Fibroblast of pulmonary artery (primary cell): ENCODE data around the gene CPNE9.

ENCODE experiments used
- DNase-seq: peaks from one replicate; pipeline ENCODE4 v3.0.0-alpha.2; 2010; ENCODE audit warnings: low read depth
- H3K4me3 ChIP-seq: replicated peaks from 2 replicates; pipeline ENCODE4 v1.5.1; 2011; ENCODE audit warnings: low read depth, mild to moderate bottlenecking, control low read depth, low read length, moderate library complexity
- CTCF ChIP-seq: IDR thresholded peaks from 2 replicates; pipeline ENCODE4 v1.5.1; 2011; ENCODE audit warnings: mild to moderate bottlenecking, control low read depth, low read length, inconsistent platforms; ENCODE audit errors: missing control alignments

The CPNE9 gene

GRCh38 chr3:9691636-9692035 lies 12.0 kb upstream of the CPNE9 start:
- H3K4me3 ChIP-seq = no peak overlapping the region
- no peak for TF ChIP-seq CTCF
- DNase-seq = no peak

GRCh38 chr3:9692416-9692815 lies 11.2 kb upstream of the CPNE9 start:
- no peak for DNase-seq
- no peak for TF ChIP-seq CTCF
- no peak overlapping the region for H3K4me3 ChIP-seq

GRCh38 chr3:9695345-9695744 lies 8.3 kb upstream of the CPNE9 start:
- TF ChIP-seq CTCF = no peak

DNA sequence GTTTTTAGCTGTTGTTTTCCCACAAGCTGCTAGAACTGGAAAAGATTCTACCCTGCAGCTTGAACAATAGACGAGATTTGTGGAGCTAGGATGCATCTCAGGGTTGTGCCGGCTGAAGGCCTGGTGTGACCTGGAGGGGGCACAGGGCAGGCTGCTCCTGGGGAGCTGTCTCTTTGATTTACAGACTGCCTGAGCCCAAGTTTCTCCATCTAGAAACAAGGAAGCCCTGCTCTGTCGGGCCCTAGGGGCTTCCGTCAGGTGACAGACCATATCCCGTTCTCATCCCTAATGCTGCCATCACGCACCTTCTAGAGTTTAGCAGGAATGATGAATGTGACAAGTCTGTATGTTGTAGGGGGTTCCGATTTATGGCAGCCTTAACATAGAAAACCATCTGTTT lies 7.9 kb upstream of the CPNE9 start:
- H3K4me3 ChIP-seq = no peak overlapping the region

More at GRCh38 chr3:9695345-9695744, 8.3 kb upstream of the CPNE9 start:
- no peak for DNase-seq
- no peak overlapping the region for H3K4me3 ChIP-seq

DNA sequence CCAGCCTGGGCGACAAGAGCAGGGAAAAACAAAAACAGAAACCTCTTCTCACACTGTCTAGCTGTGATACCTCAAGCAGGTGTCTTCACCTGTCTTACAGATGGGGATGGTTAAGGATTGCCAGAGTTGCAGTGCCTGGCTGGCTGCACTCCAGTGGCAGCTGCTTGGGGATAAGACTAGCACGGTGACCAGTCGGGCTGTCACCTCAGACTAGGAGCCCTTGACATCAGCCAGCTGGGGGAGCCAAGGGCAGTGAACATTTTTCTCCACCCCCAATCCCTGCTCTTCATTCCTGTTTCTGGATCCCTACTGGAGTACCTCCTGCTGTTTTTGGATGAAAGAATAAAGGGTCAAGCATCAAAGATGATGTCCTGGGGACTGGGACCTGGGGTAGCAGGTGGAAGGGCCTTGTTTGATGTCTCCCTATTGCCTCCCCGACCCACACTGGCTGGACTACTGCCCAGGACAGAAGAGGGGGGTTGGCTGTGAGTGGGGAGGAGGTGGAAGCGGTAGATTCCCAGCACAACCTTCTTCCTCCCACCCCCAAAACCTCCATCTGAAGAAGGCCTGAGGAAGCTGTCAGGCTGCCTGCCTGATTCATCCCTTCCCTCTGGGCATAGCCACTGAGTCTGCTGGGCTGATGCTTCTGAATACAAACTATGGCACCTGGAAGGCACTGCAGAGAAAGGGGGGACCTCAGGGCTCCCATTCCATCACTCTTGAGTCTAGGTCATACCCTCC lies 7.0 kb upstream of the CPNE9 start:
- no peak for DNase-seq
- TF ChIP-seq CTCF = no peak

More for the DNA sequence above, 7.9 kb upstream of the CPNE9 start:
- DNase-seq = no peak
- no peak for TF ChIP-seq CTCF

GRCh38 chr3:9697892-9698291 lies 5.7 kb upstream of the CPNE9 start:
- no peak overlapping the region for H3K4me3 ChIP-seq
- no peak for DNase-seq
- no peak for TF ChIP-seq CTCF

More for the DNA sequence above, 7.0 kb upstream of the CPNE9 start:
- H3K4me3 ChIP-seq = no peak overlapping the region

DNA sequence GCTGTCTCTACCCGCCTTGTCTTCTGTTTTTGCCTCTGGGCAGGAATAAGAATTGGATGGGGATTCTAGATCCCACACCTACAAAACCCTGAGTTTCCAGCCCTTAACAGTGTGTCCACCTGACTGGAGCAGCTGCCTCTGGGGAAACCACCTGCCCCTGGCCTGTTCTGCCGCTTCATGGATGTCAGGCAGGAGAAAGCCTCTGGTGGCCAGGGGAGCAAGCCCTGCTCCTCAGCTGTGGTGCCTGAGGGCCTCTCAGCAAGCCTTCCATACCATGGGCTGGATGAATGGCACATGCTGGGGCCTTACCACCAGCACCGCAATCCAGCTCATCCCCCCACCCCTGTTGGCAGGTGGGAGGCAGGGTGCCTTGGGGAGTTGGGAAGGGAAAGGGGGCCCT lies 5.3 kb upstream of the CPNE9 start:
- H3K4me3 ChIP-seq = no peak overlapping the region
- DNase-seq = no peak
- no peak for TF ChIP-seq CTCF
